ENCODE data around the gene ATP5ME. TPM values are rescaled to one million over a fixed set of nuclear protein-coding genes. Genes with fewer than 3 reads are reported as not detected.

Gene ATP5ME
- polyA plus RNA-seq, 3 donors = 163 to 397 (median 367) TPM

DNA sequence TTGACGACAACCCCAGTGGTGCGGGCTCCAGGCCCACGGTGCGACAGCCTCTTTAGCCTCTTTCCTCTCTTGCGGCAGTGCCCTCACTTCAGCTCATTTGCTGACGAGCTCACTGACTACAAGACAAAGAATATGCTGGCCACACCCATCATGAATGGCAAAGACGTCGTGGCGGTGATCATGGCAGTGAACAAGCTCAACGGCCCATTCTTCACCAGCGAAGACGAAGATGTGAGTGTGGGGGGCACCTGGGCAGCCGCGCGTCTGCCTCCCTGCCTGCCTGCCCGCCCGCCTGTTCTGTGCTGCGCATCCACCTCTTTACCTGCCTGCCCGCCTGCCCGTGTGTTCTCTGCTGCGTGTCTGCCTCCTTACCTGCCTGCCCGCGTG is 39.5 kb downstream of the ATP5ME start:
- Histone ChIP-seq H3K9ac (ENCODE audit: insufficient read depth, low read length, poor library complexity, severe bottlenecking) (no peak overlapping the region), H3K4me1 (ENCODE audit: control insufficient read depth in 1 of 2, insufficient read depth in 2 of 2, low read length in 2 of 2) (no peaks in the 10 kb centered on the region), H3K4me2 (replicated peaks; ENCODE audit: extremely low read depth, low read length, poor library complexity, severe bottlenecking) (no peak overlapping the region), H3K4me3 (replicated peaks in 1 of 3; ENCODE audit: low read depth in 2 of 3, low read length in 3 of 3) (no peak overlapping the region), H3K27me3 (ENCODE audit: control insufficient read depth in 2 of 2, insufficient read depth in 2 of 2, low read length in 2 of 2) (no peaks in the 10 kb centered on the region), H4K20me1 (ENCODE audit: insufficient read depth, low read length) (no peaks in the 10 kb centered on the region), H3K36me3 (replicated peaks in 1 of 2; ENCODE audit: control insufficient read depth in 1 of 2, insufficient read depth in 2 of 2, low read length in 2 of 2) (no peaks in the 10 kb centered on the region), H3K27ac (ENCODE audit: low read depth in 1 of 2, low read length in 2 of 2) (no peak overlapping the region), H3K9me3 (replicated peaks in 1 of 2; ENCODE audit: control insufficient read depth in 1 of 2, insufficient read depth in 1 of 2, low read length in 2 of 2) (peaks cover 17 to 20% of the 10 kb centered on the region in 2 donors), H3K79me2 (ENCODE audit: insufficient read depth, low read length) (no peaks in the 10 kb centered on the region), H2AFZ (ENCODE audit: insufficient read depth, low read depth, low read length, poor library complexity, severe bottlenecking) (no peak overlapping the region)
- peaks cover 9 to 14% (median 14%) of the 10 kb centered on the region in 3 donors for H3K27me3 Mint-ChIP-seq (ENCODE audit: low read depth in 3 of 3)
- no peak overlapping the region for H3K4me3 Mint-ChIP-seq
- H3K9me3 Mint-ChIP-seq = peaks cover 15 to 42% (median 24%) of the 10 kb centered on the region in 7 donors
- TF ChIP-seq CTCF (IDR thresholded peaks at IDR 0.05) = no peak
- intact Hi-C loops (cut with micrococcal nuclease) = no loop called here
- H3K4me1 Mint-ChIP-seq = no peaks in the 10 kb centered on the region
- H3K27ac Mint-ChIP-seq = peak overlapping the region in 1 of 7 donors; percentile 26
- WGBS (ENCODE audit: insufficient coverage) = 87% methylated on average over 16 of the region's 23 CpGs
- DNase-seq = no peak
- H3K36me3 Mint-ChIP-seq = no peaks in the 10 kb centered on the region

- Histone ChIP-seq H3K4me2 (replicated peaks; ENCODE audit: extremely low read depth, low read length, poor library complexity, severe bottlenecking) (no peak overlapping the region), H3K9me3 (replicated peaks in 1 of 2; ENCODE audit: control insufficient read depth in 1 of 2, insufficient read depth in 1 of 2, low read length in 2 of 2) (peaks cover 17 to 20% of the 10 kb centered on the region in 2 donors), H3K36me3 (replicated peaks in 1 of 2; ENCODE audit: control insufficient read depth in 1 of 2, insufficient read depth in 2 of 2, low read length in 2 of 2) (no peaks in the 10 kb centered on the region), H3K27me3 (ENCODE audit: control insufficient read depth in 2 of 2, insufficient read depth in 2 of 2, low read length in 2 of 2) (no peaks in the 10 kb centered on the region), H3K9ac (ENCODE audit: insufficient read depth, low read length, poor library complexity, severe bottlenecking) (no peak overlapping the region), H3K4me1 (ENCODE audit: control insufficient read depth in 1 of 2, insufficient read depth in 2 of 2, low read length in 2 of 2) (no peaks in the 10 kb centered on the region), H3K4me3 (replicated peaks in 1 of 3; ENCODE audit: low read depth in 2 of 3, low read length in 3 of 3) (no peak overlapping the region), H4K20me1 (ENCODE audit: insufficient read depth, low read length) (no peaks in the 10 kb centered on the region), H2AFZ (ENCODE audit: insufficient read depth, low read depth, low read length, poor library complexity, severe bottlenecking) (no peak overlapping the region), H3K79me2 (ENCODE audit: insufficient read depth, low read length) (no peaks in the 10 kb centered on the region), H3K27ac (ENCODE audit: low read depth in 1 of 2, low read length in 2 of 2) (no peak overlapping the region)
- no peaks in the 10 kb centered on the region for H3K36me3 Mint-ChIP-seq
- DNase-seq = no peak
- TF ChIP-seq CTCF (IDR thresholded peaks at IDR 0.05) = no peak
- intact Hi-C loops (cut with micrococcal nuclease) = no loop called here
- peaks cover 15 to 42% (median 24%) of the 10 kb centered on the region in 7 donors for H3K9me3 Mint-ChIP-seq
- peaks cover 9 to 14% (median 12%) of the 10 kb centered on the region in 3 donors for H3K27me3 Mint-ChIP-seq (ENCODE audit: low read depth in 3 of 3)
- H3K4me1 Mint-ChIP-seq = no peaks in the 10 kb centered on the region
- no peak overlapping the region for H3K4me3 Mint-ChIP-seq
- 90% methylated on average over 10 of the region's 15 CpGs for WGBS (ENCODE audit: insufficient coverage)
- H3K27ac Mint-ChIP-seq = peak overlapping the region in 1 of 7 donors; percentile 48
These were observed 40.0 kb downstream of the ATP5ME start for GRCh38 chr4:633976-634598.
